COLO829 (cell line): Measurements from ENCODE around the gene ARPC1A.

ENCODE experiments used
- DNase-seq: peaks from one replicate; pipeline ENCODE4 v3.0.0; 2012; ENCODE audit warnings: low spot score

ARPC1A gene

GRCh38 chr7:99390941-99391602 is 65.4 kb downstream of the ARPC1A start:
- DNase-seq, result no peak

GRCh38 chr7:99392046-99392445 is 66.3 kb downstream of the ARPC1A start:
- DNase-seq, result no peak

- no peak for DNase-seq
Measured at GRCh38 chr7:99392659-99393354, 67.1 kb downstream of the ARPC1A start.

GRCh38 chr7:99393355-99394187 is 67.9 kb downstream of the ARPC1A start:
- no peak for DNase-seq

- no peak for DNase-seq
Measured at GRCh38 chr7:99394188-99394502, 68.4 kb downstream of the ARPC1A start.

GRCh38 chr7:99395616-99396327 is 70.1 kb downstream of the ARPC1A start:
- DNase-seq, result no peak

- DNase-seq, result no peak
Measured at GRCh38 chr7:99396418-99397296, 71.0 kb downstream of the ARPC1A start.

GRCh38 chr7:99397297-99397983 is 71.7 kb downstream of the ARPC1A start:
- no peak for DNase-seq

GRCh38 chr7:99398891-99399445 is 73.3 kb downstream of the ARPC1A start:
- no peak for DNase-seq

GRCh38 chr7:99399597-99399996 is 73.9 kb downstream of the ARPC1A start:
- DNase-seq, result no peak

- DNase-seq, result no peak
Measured at GRCh38 chr7:99402854-99403253, 77.2 kb downstream of the ARPC1A start.

GRCh38 chr7:99403764-99404163 is 78.1 kb downstream of the ARPC1A start:
- no peak for DNase-seq

GRCh38 chr7:99404235-99404976 is 78.7 kb downstream of the ARPC1A start:
- no peak for DNase-seq

- no peak for DNase-seq
Measured at GRCh38 chr7:99404977-99405320, 79.3 kb downstream of the ARPC1A start.

- no peak for DNase-seq
Measured at GRCh38 chr7:99406557-99406956, 80.9 kb downstream of the ARPC1A start.

- peak; percentile 51 for DNase-seq
Measured at GRCh38 chr7:99407872-99408378, 82.2 kb downstream of the ARPC1A start.

- DNase-seq, result peak; percentile 99
Measured at GRCh38 chr7:99408379-99409191, 82.9 kb downstream of the ARPC1A start, which contains the start of the genes BUD31 and PDAP1. Gene BUD31, plus strand, starts transcription at chr7:99408969. Its CDS starts 2,124 bp downstream, at chr7:99411093. Gene PDAP1, minus strand, starts transcription at chr7:99408597. Its CDS starts 49 bp downstream, at chr7:99408548.

GRCh38 chr7:99409192-99409572 is 83.5 kb downstream of the ARPC1A start:
- no peak for DNase-seq

GRCh38 chr7:99409806-99410205 is 84.1 kb downstream of the ARPC1A start:
- DNase-seq, result no peak
